Amniotic stem cell (primary cell): ENCODE measurements around the gene DCAF7.

Experiments used
- DNase-seq: peaks from one replicate; lab custom pipeline; 2025; lab: John Stamatoyannopoulos, UW

The DCAF7 gene, protein sequence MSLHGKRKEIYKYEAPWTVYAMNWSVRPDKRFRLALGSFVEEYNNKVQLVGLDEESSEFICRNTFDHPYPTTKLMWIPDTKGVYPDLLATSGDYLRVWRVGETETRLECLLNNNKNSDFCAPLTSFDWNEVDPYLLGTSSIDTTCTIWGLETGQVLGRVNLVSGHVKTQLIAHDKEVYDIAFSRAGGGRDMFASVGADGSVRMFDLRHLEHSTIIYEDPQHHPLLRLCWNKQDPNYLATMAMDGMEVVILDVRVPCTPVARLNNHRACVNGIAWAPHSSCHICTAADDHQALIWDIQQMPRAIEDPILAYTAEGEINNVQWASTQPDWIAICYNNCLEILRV

DNA sequence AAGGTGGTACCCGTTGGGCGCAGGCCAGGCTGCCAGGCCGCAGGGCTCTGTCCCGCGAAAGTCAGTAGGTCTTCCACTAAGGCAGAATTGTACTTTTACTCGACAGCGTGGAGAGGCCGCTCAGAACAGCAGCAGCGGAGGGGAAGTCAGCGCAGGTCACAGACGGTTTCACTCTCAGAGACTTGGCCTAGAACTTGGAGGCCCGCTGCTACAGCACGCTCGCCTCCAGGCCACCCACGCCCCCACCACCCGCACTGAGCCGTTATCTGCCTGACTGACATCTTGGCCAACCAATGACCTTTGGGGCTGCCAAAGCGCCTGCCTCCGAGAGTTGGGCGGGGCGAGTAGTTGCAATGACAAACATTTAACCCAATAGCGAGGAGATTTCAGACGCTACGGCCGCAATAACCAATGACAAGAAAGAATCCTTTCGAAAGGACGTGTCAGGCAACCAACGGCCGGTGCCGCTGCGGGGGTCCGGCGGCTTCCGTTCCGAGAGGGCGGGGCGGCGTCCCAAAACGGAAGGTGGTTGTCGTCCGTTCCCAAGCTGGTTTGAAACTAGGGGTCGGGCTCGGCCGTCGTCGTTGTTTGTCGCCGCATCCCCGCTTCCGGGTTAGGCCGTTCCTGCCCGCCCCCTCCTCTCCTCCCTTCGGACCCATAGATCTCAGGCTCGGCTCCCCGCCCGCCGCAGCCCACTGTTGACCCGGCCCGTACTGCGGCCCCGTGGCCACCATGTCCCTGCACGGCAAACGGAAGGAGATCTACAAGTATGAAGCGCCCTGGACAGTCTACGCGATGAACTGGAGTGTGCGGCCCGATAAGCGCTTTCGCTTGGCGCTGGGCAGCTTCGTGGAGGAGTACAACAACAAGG is at the start of gene DCAF7:
DCAF7 (plus strand) TSS at position 532 of the 871 bp plus-strand sequence; CDS start at position 733, 201 bp downstream.
- peak; percentile 100 for DNase-seq

DNA sequence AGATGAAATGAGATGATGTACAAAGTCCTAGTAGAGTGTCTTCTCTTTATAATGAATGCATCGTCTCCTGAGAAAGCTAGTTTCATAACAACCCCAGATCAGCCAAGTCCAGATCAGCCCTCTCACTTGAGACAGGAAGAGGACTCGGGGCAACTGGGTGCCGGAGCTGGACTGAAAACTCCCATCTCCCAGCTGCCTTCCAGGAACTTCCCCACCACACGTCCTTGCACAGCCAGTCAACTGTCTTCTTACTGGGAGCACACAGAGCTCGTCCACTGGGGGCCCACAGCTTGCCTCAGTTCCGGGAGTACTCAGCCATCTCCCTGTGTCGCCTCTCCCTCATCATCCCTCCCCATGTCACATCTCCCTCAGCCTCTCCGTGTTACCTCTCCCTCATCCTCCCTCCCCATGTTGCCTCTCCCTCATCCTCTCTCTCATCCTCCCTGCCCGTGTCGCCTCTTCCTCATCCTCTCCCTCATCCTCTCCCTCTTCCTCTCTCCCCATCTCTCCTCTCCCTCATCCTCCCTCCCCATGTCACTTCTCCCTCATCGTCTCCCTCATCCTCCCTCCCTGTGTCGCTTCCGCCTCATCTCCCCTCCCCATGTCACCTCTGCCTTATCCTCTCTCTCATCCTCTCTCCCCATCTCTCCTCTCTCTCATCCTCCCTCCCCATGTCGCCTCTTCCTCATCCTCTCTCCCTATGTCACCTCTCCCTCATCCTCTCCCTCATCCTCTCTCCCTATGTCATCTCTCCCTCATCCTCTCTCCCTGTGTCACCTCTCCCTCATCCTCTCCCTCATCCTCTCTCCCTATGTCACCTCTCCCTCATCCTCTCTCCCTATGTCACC is 49.5 kb upstream of the DCAF7 start:
- DNase-seq, result no peak

DNA sequence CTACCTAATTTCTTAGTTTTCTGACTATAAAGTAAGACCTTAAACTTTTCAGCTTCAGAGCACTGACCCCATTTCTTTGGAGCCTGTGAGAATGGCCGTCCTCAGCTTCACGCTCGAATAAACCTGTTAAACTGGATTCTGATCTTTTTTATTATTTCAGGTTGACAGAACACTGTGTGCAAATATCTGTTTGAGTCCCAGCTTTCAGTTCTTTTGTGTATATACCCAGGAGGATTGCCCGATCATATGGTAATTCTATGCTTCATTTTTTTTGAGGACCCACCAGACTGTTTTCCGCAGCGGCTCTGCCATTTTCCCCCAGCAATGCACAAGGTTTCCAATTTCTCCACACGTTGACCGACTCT is 47.0 kb upstream of the DCAF7 start:
- no peak for DNase-seq

DNA sequence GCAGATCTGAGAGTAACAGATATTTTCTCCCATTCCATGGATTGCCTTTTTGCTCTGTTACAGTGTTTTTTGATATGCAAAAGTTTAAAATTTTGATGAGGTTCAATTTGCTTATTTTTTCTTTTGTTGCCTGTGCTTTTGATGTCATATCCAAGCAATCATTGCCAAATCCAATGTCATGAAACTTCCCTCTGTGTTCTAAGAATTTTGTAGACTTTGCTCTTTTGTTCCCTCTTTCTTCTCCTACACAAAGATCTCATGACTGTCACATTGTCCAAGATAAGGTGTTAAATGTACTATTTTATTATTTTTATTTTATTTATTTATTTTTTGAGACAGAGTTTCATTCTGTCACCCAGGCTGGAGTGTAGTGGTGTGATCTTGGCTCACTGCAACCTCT is 46.0 kb upstream of the DCAF7 start:
- DNase-seq, result no peak

DNA sequence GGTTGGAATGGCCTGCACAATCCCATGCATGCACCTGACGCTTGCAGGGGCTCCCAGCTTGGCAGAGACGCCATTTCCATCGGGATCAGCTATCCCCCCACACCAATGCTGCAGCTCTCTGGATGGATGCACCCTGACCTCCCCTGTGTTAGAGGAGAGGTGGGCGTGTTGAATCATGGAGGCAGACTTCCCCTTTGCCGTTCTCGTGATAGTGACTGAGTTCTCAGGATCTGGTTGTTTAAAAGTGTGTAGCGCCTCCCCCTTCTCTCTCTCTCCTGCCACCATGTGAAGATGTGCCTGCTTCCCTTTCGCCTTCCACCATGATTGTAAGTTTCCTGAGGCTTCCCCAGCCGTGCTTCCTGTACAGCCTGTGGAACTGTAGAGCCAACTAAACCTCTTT is 44.9 kb upstream of the DCAF7 start:
- no peak for DNase-seq

DNA sequence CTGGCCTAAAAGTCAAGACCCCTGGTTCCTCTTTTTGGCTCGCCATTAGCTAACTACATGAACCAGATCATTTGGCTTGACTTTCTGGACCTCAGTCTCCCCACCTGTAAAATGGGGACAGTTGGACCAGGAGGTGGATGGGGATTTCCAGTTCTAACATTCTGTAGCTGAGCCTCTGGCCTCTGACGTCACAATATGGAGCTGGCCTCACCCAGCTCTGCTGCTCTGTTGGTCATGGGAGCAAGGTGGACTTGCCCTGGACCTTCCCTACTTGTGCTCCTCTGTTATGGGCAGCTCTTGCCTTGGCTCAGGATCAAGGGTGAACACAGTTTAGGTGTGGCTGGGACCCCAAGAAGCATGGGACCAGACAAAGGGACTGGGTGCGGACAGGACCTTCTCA is 43.6 kb upstream of the DCAF7 start:
- no peak for DNase-seq

DNA sequence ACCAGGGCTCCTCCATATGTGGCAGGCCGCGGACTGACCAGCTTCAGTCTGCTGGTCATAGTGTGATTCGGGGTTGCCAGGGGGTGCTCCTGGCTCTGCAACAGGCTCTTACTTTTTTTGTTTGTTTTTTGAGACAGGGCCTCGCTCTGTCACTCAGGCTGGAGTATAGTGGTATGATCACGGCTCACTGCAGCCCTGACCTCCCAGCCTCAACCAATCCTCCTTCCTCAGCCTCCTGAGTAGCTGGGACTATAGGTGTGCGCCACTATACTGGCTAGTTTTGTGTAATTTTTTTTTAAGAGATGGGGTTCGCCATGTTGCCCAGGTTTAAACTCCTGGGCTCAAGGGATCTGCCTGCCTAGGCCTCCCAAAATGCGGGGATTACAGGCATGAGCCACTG is 38.9 kb upstream of the DCAF7 start:
- DNase-seq, result no peak

DNA sequence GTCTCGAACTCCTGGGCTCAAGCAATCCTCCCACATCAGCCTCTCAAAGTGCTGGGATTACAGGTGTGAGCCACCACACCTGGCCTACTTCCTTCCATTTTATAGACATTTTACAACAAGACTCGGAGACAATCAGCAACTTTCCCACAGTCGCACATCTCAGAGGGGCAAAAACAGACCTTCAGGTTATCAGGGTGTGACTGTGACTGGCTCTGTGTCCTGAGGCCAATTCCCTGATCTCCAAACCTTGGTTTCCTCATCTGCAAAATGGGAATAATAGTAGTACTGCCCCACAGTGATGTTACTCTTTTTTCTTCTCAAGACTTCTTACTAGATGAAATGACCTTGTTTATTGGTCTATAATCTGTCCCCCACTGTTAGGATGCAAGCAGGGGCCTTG is 37.9 kb upstream of the DCAF7 start:
- no peak for DNase-seq

DNA sequence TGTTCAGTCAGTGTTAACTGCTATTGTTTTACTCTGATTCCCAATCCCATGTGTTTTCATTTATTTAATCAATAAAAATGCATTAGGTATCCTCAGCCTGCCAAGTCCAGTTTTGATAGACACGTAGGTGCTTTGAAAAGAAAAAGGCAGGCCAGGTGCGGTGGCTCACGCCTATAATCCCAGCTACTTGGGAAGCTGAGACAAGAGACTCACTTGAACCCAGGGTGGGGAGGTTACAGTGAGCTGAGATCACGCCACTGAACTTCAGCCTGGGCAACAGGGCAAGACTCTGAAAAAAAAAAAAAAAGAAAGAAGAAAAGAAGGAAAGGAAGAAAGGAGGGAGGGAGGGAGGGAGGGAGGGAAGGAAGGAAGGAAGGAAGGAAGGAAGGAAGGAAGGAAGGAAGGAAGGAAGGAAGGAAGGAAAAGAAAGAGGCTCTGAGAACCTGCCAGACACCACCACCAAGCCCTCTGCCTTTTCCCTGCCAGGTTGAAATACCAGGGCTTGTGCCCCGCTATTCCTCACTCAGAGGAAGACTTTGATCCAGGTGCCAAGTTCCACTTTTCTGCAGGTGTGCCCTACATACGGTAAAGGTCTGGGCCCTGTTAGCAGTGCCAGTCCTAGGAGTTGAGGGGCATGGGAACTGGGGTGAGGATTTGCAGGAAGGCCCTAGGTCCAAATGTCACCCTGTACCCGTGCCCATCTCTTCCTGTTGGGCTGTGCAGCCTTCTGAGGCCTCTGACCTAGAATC is 37.2 kb upstream of the DCAF7 start:
- no peak for DNase-seq

DNA sequence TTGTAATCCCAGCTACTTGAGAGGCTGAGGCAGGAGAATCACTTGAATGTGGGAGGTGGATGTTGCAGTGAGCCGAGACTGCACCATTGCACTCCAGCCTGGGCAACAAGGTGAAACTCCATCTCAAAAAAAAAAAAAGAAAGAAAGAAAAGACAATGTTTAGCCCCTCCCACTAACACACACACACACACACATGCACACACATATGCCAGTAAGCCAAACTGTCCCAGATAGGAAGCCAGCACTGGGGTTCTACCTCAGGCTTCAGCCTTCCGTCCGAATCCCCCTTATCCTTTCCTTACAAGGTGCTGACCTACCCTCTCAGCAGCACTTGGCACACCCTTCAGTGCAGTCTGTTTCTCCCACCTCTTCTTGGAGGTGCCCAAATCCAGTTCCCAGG is 35.8 kb upstream of the DCAF7 start:
- DNase-seq, result no peak

DNA sequence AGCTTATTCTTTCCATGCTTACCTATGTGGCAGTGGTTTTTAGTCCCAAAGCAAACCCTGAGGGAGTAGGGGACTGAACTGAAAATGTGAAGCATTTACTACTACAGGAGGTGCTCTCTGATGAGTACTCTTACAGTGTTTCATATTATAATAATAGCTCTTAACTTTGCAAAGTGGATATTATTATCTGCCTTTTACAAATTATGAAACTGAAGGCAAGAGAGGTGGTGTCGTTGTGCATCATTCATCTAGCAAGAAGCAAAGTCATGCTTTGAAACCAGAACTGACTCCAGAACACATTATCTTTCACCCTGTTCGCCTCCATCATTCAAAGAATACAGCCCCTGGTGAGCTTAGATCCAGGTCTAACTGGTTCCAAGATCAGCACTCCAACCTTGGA is 35.3 kb upstream of the DCAF7 start:
- no peak for DNase-seq

DNA sequence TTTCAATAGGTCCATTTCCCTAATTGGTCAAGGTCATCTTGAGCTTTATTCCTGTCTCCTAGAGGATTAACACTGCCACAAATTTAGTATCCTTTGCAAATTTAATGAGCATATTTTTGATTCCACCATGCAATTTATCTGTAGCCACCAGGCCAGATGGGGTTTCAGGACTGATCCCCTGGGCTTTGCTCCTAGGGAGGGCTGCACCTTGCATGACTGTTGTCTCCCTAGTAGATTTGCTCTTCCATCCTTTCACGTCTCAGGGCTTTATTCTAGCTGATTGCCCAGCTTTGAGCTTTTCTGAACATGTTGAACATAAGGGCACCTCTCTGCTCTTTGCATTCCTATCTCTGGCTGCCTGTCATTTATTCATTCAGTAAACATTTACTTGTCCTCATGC is 34.9 kb upstream of the DCAF7 start:
- DNase-seq, result no peak

DNA sequence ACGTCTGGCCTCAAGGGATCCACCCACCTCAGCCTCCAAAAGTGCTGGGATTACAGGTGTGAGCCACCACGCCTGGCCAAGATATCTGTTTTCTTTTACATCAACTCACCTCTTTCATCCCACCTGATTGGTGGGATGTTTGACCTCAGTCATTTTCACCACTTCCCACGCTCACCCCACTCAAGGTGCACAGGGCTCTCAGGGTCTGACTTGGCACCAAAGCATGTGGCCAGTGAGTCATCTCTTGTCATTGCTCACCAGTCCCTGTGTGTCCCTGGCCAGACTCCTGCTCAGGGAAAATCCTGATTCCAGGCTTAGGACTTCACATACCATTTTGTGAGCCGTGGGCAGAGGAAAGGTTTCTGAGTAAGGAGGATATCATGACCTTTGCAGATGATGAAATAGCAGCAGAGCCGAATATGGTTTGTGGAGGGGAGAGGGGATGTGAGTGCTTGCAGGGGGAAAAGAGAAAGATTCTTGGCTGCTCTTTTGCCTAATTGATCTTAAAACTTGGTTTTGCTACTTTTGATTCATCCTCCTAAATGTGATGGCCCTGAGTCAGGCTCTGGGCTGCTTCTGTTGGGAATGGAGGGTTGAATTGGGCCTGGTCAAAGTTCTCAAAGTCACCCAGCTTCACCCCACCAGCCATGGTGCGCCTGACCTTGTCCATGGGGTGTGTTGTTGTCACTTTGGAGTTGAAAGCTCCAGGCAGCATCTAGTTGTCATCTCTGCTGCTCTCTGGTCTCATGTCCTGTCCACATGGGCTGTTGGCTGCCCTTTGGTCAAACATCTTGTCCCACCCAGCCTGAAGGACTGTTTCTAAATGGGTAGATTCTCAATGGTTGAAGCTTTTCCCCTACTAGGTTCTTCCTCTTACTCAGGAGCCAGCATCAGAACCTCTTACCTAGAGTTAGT is 33.1 kb upstream of the DCAF7 start:
- DNase-seq, result no peak

DNA sequence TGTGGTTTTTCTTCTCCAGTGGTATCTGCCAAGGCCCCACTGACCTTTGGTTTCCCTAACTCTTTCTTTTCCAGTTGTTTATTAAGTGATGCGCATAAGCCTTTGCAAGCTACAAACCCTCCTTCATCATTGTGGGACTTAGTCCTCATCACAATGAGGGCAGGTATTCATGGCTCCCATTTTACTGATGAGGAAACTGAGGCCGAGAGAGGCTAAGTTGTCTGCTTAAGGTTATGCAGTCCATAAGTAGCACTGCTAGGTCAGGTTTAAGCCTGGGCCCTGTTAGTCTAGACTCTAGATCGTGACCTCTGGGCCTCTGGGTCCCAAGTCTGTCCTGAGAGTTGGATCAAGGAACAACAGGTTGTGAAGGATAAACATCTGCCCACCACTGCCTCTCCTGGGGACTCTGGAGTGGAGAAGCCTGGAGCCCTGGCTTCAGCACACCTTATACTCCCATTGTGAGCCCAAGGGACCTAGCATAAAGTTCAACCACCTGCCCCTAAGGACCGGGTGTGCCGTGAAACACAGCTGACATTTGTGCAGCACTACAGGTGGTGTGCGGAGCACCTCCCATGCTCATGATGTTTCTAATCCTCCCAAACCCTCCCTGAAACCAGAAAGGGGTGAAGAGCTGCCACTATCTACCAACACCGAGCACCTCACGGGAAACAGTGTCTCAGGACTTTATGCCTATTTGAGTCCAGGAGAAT is 32.3 kb upstream of the DCAF7 start:
- no peak for DNase-seq

DNA sequence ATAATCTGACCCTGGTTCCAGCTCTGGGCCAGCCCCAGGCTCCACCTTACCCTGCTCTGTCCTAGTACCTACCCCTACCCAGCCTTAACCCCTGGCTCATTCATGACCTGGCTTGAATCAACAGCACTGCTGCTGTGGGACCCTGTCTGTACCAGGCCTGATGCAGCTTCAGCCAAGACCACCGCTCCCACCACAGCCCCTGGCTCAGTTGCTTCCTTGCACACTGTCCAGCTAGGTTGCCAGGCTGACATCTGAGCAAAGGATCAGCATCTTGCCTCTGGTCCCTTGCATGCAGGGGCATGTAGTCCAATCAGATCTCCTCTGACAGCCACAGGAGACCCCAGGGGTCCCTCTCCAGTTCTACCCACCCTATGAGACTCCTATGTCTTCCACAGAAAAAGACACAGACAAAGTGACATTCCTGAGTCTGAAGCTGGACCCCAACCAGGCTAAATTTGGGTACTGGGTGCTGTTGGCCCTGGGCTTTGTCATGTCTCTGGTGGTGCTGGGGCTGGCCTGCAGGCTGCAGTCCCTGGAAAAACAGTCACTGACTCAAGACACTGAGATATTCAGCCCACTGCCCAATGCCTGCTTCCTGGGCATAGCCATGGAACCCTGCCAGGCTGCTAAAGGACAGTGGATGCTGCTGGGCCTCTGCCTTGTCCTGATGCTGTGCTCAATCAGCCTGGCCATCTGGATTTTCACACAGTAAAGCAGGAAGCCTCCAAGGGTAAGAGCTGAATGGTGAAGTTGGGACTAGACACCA is 31.0 kb upstream of the DCAF7 start:
- DNase-seq, result no peak

DNA sequence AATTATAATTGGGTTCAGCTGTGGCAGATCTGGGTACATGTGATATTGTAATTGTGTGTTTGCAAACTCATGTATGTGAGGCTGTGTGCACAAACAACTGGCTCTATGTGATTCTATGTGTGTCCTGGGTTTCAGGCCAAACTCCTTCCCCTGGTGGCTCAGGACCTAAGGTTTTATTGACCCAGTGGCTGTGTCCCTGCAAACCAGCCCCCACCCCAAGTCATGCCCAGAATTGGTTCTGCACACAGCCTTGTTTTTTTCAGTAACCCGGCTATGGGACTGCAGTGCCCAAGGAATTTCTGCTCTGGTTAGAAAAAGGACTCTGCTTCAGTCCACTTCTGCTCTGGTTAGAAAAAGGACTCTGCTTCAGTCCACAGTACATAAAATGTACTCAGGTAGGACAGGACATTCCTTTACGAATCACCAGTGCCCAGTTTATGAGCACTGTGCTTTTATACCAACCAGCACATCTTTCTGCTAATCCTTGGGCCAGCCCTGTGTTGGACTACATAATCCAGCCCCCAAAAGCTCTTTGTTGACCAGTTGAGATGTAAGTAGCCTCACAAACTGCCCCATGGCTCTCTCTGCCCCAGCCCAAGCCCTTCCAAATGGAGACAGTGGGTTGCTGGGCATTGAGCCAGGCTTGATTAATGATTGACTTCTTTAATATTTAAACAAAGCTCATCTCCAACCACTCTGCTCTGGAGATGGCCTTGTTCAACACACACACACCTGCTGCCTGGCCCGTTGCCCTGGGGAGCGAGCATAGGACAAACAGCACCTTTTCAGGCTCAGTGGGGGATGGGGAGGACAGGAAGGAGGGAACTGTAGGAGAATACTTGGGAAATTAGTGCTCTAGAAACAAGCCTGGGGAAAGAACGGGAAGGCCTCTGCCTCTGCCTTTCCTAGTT is 30.1 kb upstream of the DCAF7 start:
- DNase-seq, result no peak

DNA sequence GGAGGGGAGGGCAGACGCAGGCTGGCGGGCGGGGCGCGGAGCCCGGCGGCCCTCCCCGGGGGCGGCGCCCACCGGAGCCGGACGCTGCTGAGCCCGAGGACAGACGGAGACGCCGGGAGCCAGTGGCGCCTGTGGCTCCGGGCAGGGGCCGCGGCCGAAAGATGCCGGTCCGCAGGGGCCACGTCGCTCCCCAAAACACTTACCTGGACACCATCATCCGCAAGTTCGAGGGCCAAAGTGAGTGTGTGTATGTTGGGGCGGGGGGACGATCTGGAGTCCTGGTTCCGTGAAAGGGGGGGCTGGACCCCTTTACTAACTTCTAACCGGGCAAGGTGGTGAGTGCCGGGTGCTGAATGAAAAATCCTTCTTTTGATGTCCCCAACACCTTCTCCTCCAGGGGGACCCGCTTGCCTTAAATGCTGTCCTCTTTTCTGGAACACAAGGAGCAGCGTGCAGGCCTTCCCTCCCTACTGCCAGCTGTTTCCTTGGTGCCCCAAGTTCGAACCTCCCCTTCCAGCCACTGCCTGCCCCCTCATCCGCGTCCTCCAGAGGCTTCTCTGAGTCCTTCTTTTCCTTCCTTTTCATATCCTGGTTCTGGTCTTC is 26.9 kb upstream of the DCAF7 start, which contains the start of gene KCNH6:
KCNH6 (plus strand) TSS at position 106 of the 603 bp plus-strand sequence; CDS start at position 162, 56 bp downstream.
- DNase-seq, result no peak

DNA sequence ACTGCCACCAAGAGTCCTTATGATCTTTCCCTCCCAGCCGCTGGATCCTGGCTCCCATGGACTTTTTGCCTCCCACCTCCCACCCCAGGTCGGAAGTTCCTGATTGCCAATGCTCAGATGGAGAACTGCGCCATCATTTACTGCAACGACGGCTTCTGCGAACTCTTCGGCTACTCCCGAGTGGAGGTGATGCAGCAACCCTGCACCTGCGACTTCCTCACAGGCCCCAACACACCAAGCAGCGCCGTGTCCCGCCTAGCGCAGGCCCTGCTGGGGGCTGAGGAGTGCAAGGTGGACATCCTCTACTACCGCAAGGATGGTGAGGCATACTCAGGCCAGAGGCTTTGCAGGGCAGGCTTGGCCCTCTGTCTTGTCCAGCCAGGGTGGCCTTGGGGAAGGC is 26.2 kb upstream of the DCAF7 start:
- DNase-seq, result no peak
